ENCODE measurements around the gene NR3C2. TPM values are rescaled to one million over a fixed set of nuclear protein-coding genes. Genes with fewer than 3 reads are reported as not detected.

Gene NR3C2
- total and polyA plus RNA-seq, 2 of the 4 experiments (the other 2 are of a cell fraction), result 1.1 to 2.3 TPM

DNA sequence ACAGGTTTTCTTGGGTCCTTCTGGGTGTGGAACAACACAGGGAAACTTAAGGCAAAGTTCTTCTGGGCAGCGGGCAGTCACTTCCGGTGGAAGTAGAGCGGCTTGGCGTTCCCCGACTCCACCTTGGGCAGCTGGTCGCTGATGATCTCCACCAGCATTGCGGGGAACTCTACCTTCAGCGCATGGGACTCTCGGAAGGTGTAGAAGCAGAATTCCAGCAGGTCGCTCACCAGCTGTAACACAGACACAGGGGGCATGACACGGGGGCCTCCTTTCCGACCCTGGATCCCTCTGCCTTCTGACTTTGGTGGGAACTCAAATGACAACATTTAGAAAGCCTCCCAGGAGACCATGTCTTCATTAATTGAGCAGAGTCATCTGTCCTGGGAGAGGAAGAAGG, 360.9 kb downstream of the NR3C2 start:
- no peak overlapping the region for H3K4me2 ChIP-seq (ENCODE audit: low read depth, low read length)
- no peak overlapping the region for H3K27ac ChIP-seq (ENCODE audit: insufficient read depth, low read length)
- CTCF ChIA-PET, result no interaction called here
- no peak overlapping the region for H2AK9ac ChIP-seq (replicated peaks; ENCODE audit: low read depth, low read length, poor library complexity)
- H3K9me1 ChIP-seq (ENCODE audit: insufficient read depth, low read length), result no peaks in the 10 kb centered on the region
- H4K91ac ChIP-seq (ENCODE audit: insufficient read depth, low read depth, low read length), result no peak overlapping the region
- peaks cover 2% of the 10 kb centered on the region; the same call in 1 of the 2 replicates for H3K4me1 ChIP-seq (ENCODE audit: control insufficient read depth, insufficient read depth, low read length)
- TF ChIP-seq POLR2A (IDR thresholded peaks at IDR 0.05; ENCODE audit: low read depth, low read length) (no peak), FOS (IDR thresholded peaks at IDR 0.05; ENCODE audit: low read depth, low read length) (no peak), MAZ (IDR thresholded peaks at IDR 0.05; ENCODE audit: borderline replicate concordance, low read depth, low read length) (no peak), NFE2L2 (IDR thresholded peaks at IDR 0.05; ENCODE audit: low read depth, low read length) (no peak), RAD21 (IDR thresholded peaks at IDR 0.05; ENCODE audit: low read length) (no peak), MXI1 (IDR thresholded peaks at IDR 0.05; ENCODE audit: borderline replicate concordance, low read depth, low read length) (no peak), CEBPB (IDR thresholded peaks at IDR 0.05; ENCODE audit: low read depth, low read length) (no peak), SMC3 (IDR thresholded peaks at IDR 0.05; ENCODE audit: low read depth, low read length) (no peak), RFX5 (IDR thresholded peaks at IDR 0.05; ENCODE audit: low read depth, low read length) (no peak)
- TF ChIP-seq, protein P1, sequence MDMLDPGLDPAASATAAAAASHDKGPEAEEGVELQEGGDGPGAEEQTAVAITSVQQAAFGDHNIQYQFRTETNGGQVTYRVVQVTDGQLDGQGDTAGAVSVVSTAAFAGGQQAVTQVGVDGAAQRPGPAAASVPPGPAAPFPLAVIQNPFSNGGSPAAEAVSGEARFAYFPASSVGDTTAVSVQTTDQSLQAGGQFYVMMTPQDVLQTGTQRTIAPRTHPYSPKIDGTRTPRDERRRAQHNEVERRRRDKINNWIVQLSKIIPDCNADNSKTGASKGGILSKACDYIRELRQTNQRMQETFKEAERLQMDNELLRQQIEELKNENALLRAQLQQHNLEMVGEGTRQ (IDR thresholded peaks at IDR 0.05; ENCODE audit: low read depth, low read length), result no peak
- TF ChIP-seq, protein P2, sequence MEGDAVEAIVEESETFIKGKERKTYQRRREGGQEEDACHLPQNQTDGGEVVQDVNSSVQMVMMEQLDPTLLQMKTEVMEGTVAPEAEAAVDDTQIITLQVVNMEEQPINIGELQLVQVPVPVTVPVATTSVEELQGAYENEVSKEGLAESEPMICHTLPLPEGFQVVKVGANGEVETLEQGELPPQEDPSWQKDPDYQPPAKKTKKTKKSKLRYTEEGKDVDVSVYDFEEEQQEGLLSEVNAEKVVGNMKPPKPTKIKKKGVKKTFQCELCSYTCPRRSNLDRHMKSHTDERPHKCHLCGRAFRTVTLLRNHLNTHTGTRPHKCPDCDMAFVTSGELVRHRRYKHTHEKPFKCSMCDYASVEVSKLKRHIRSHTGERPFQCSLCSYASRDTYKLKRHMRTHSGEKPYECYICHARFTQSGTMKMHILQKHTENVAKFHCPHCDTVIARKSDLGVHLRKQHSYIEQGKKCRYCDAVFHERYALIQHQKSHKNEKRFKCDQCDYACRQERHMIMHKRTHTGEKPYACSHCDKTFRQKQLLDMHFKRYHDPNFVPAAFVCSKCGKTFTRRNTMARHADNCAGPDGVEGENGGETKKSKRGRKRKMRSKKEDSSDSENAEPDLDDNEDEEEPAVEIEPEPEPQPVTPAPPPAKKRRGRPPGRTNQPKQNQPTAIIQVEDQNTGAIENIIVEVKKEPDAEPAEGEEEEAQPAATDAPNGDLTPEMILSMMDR (conservative IDR thresholded peaks at IDR 0.05; ENCODE audit: low read depth, low read length), result no peak
- no peak overlapping the region for H3K4me3 ChIP-seq (ENCODE audit: insufficient read depth, low read depth, low read length)
- no peak overlapping the region for H2AFZ ChIP-seq (replicated peaks; ENCODE audit: low read length, poor library complexity)
- H4K8ac ChIP-seq (ENCODE audit: low read depth in 2 of 2, low read length in 2 of 2), result no peak overlapping the region
- no TSS peak for BruUV-seq (replicated peaks)
- no peak overlapping the region for H4K5ac ChIP-seq (ENCODE audit: low read depth, low read length)
- dilution Hi-C loops (cut with HindIII; ENCODE audit: low sequenced_read_pairs, unreplicated experiment) (no loop called here), in situ Hi-C loops (cut with MboI; ENCODE audit: low sequenced_read_pairs) (no loop called here), intact Hi-C loops (cut with micrococcal nuclease) (no loop called here)
- H3K14ac ChIP-seq (replicated peaks; ENCODE audit: low read depth, low read length), result no peak overlapping the region
- H3K56ac ChIP-seq (ENCODE audit: extremely low read depth, insufficient read depth, low read length), result no peak overlapping the region
- H3K23ac ChIP-seq (ENCODE audit: low read depth, low read length), result no peak overlapping the region
- H2AK5ac ChIP-seq (ENCODE audit: low read depth, low read length), result no peak overlapping the region
- peaks cover 8% of the 10 kb centered on the region; the same call in 1 of the 2 replicates for H3K9me3 ChIP-seq (ENCODE audit: control insufficient read depth, insufficient read depth, low read length)
- H2BK20ac ChIP-seq (ENCODE audit: low read depth, low read length), result no peak overlapping the region
- H2BK120ac ChIP-seq (ENCODE audit: low read depth, low read length), result no peak overlapping the region
- no peak overlapping the region for H3K18ac ChIP-seq (ENCODE audit: low read depth, low read length)
- H3K4ac ChIP-seq (ENCODE audit: low read depth, low read length), result no peak overlapping the region
- no peak for DNase-seq
- no peaks in the 10 kb centered on the region for H3K27me3 ChIP-seq (ENCODE audit: control insufficient read depth, insufficient read depth, low read length)
- no peak for ATAC-seq (ENCODE audit: low read depth)
- POLR2A ChIA-PET (ENCODE audit: unreplicated experiment), result no interaction called here
- WGBS, 2 experiments (ENCODE audit: extremely low coverage in 2 of 2, insufficient read length in 1 of 2), result 98% methylated on average over 6 of the region's 12 CpGs; no CpG with 5 or more reads in 1 of the 2 experiments
- no peak overlapping the region for H2BK5ac ChIP-seq (ENCODE audit: low read depth, low read length, poor library complexity, severe bottlenecking)
- peaks cover 18% of the 10 kb centered on the region for H3K36me3 ChIP-seq (ENCODE audit: control insufficient read depth, insufficient read depth, low read length)
- H2BK15ac ChIP-seq (ENCODE audit: low read depth, low read length), result no peak overlapping the region
- H4K20me1 ChIP-seq (ENCODE audit: insufficient read depth, low read length), result no peaks in the 10 kb centered on the region
- no peak overlapping the region for H3K9ac ChIP-seq (ENCODE audit: low read depth, low read length)
- no peaks in the 10 kb centered on the region for H3K79me1 ChIP-seq (ENCODE audit: low read depth in 1 of 2, low read length in 2 of 2)

Measured in IMR-90 (cell line).